K562 (cell line): ENCODE measurements around the gene CHST2. TPM values are rescaled to one million over a fixed set of nuclear protein-coding genes. Genes with fewer than 3 reads are reported as not detected.

Experiments
- CCNT2 ChIP-seq: IDR thresholded peaks from 2 replicates; pipeline ENCODE4 v1.6.1; 2011; ENCODE audit warnings: borderline replicate concordance, low read depth, mild to moderate bottlenecking, moderate library complexity, mixed read lengths, low read length; ENCODE audit not compliant: insufficient read length; ENCODE audit errors: extremely low read depth
- CEBPG ChIP-seq, 3 experiments: fragments of 200-800 bp in 1 of 3; sonication (Bioruptor generic) in 1 of 3; sonication (generic) in 1 of 3; formaldehyde crosslinking in 1 of 3; IDR thresholded peaks in 2 of 3; conservative IDR thresholded peaks in 1 of 3; 2 replicates each; pipeline versions ENCODE4 v1.6.1 to v1.8.0; 2016 to 2022; ENCODE audit warnings: missing compliant biosample characterization in 2 of 3, missing genetic modification characterization in 2 of 3, mild to moderate bottlenecking in 1 of 3, missing genetic modification reagents in 1 of 3
- CHD1 ChIP-seq: fragments of 200-600 bp; sonication (generic); IDR thresholded peaks from one replicate; pipeline ENCODE4 v1.6.1; 2012; ENCODE audit warnings: mild to moderate bottlenecking, moderate library complexity, low read length, inconsistent platforms
- CHD7 ChIP-seq: fragments of 200-600 bp; sonication (generic); IDR thresholded peaks from one replicate; pipeline ENCODE4 v1.6.1; 2012; ENCODE audit warnings: mild to moderate bottlenecking, low read depth, low read length, inconsistent platforms
- DNMT1 ChIP-seq: fragments of 450-650 bp; IDR thresholded peaks from 2 replicates; pipeline ENCODE4 v1.6.1; 2016; ENCODE audit warnings: antibody characterized with exemption, mild to moderate bottlenecking
- HDAC6 ChIP-seq: IDR thresholded peaks from 2 replicates; pipeline ENCODE4 v1.6.1; 2012; ENCODE audit warnings: low read depth, mild to moderate bottlenecking, control low read depth, inconsistent platforms, low read length, moderate library complexity
- MTF1 ChIP-seq: fragments of 250-450 bp; sonication (Bioruptor Pico); IDR thresholded peaks from 2 replicates; pipeline ENCODE4 v1.9.0; 2021; ENCODE audit warnings: moderate library complexity, mild to moderate bottlenecking, inconsistent platforms, borderline replicate concordance
- NCOR1 ChIP-seq: fragments of 450-650 bp; IDR thresholded peaks from 2 replicates; pipeline ENCODE4 v1.6.1; 2016; ENCODE audit warnings: mild to moderate bottlenecking, moderate library complexity
- TFE3 ChIP-seq: fragments of 450-650 bp; formaldehyde crosslinking; IDR thresholded peaks from 2 replicates; pipeline ENCODE4 v1.4.0; 2020; ENCODE audit warnings: mild to moderate bottlenecking, mixed read lengths
- ZBTB1 ChIP-seq: sonication (generic); formaldehyde crosslinking; IDR thresholded peaks from 2 replicates; pipeline ENCODE4 v1.8.1; 2023; ENCODE audit warnings: missing genetic modification reagents, low read depth, mild to moderate bottlenecking, borderline replicate concordance
- ZNF24 ChIP-seq: fragments of 450-650 bp; IDR thresholded peaks from 2 replicates; pipeline ENCODE4 v1.6.1; 2016
- ZNF717 ChIP-seq: fragments of 250-450 bp; sonication (Bioruptor Pico); IDR thresholded peaks from 2 replicates; pipeline ENCODE4 v1.5.0; 2021
- polyA plus RNA-seq, 8 experiments: library from polyadenylated mRNA; depleted of rRNA in 4 of 8; stranded (reverse) in 5 of 8; unstranded in 3 of 8; fragments of >200 nt; fragmentation: Nextera tagmentation in 2 of 8; fragmentation: Illumina TruSeq in 1 of 8; extraction: Ambion mirVana in 2 of 8; extraction: Trizol in 1 of 8; gene quantifications; 2 replicates each; pipeline versions ENCODE4 v1.2.1 to v1.2.3, GENCODE V29; 2011 to 2014; ENCODE audit warnings: inconsistent platforms in 1 of 8, missing spikeins in 1 of 8
- total RNA-seq, 7 experiments: library from RNA; depleted of rRNA in 6 of 7; stranded (reverse); fragments of >200 nt in 6 of 7; fragmentation: Illumina TruSeq in 2 of 7; extraction: Trizol in 2 of 7; gene quantifications; 2 replicates each; pipeline versions ENCODE4 v1.2.1 to v1.2.3, GENCODE V29; 2011 to 2021; ENCODE audit warnings: low replicate concordance in 1 of 7

Gene CHST2
- total and polyA plus RNA-seq, 9 of the 15 experiments (the other 6 are each of a cell fraction or from before 2014, with no cell fraction given): 3.4 to 60.3 (median 13.9) TPM

- TF ChIP-seq CHD7 (no peak), ZNF717 (CRISPR knock-in tag) (no peak), CEBPG (CRISPR knock-in tag; IDR thresholded peaks at IDR 0.05) (no peak), CEBPG (tag; conservative IDR thresholded peaks at IDR 0.05 in 1 of 2, IDR thresholded peaks at IDR 0.05 in 1 of 2) (no peak), HDAC6 (no peak), TFE3 (no peak), ZBTB1 (no peak), MTF1 (CRISPR knock-in tag) (no peak), NCOR1 (no peak), DNMT1 (no peak), CCNT2 (no peak), CHD1 (peak; percentile 40), ZNF24 (no peak)
These were observed 1.9 kb downstream of the CHST2 start (continued) for GRCh38 chr3:143121241-143122088.
